TTC549 (cell line): ENCODE data around the gene EEF1A2.

ENCODE experiments used
- FAIRE-seq: peaks from 2 replicates; lab custom pipeline; 2012; peaks lifted over from hg19 to GRCh38; lab: Jason Lieb, UNC

EEF1A2 gene

GRCh38 chr20:63499338-63499969 lies 571 bp upstream of the EEF1A2 start:
- FAIRE-seq: no peak

- no peak for FAIRE-seq
Observed at GRCh38 chr20:63497946-63498935, 642 bp downstream of the EEF1A2 start.

- no peak for FAIRE-seq
Observed at GRCh38 chr20:63497138-63497945, 1.5 kb downstream of the EEF1A2 start.

- FAIRE-seq: no peak
Observed at GRCh38 chr20:63496596-63497120, 2.2 kb downstream of the EEF1A2 start.

- no peak for FAIRE-seq
Observed at GRCh38 chr20:63495741-63496595, 2.9 kb downstream of the EEF1A2 start.

- FAIRE-seq: no peak
Observed at GRCh38 chr20:63495167-63495720, 3.6 kb downstream of the EEF1A2 start.

- no peak for FAIRE-seq
Observed at GRCh38 chr20:63494420-63495166, 4.3 kb downstream of the EEF1A2 start.

- no peak for FAIRE-seq
Observed at GRCh38 chr20:63494084-63494419, 4.8 kb downstream of the EEF1A2 start.

GRCh38 chr20:63493563-63494020 lies 5.3 kb downstream of the EEF1A2 start:
- no peak for FAIRE-seq

GRCh38 chr20:63492982-63493381 lies 5.9 kb downstream of the EEF1A2 start:
- FAIRE-seq: no peak

GRCh38 chr20:63492518-63492917 lies 6.4 kb downstream of the EEF1A2 start:
- no peak for FAIRE-seq

- FAIRE-seq: no peak
Observed at GRCh38 chr20:63491635-63492230, 7.2 kb downstream of the EEF1A2 start.

GRCh38 chr20:63491078-63491477 lies 7.8 kb downstream of the EEF1A2 start:
- no peak for FAIRE-seq

GRCh38 chr20:63490416-63490815 lies 8.5 kb downstream of the EEF1A2 start:
- no peak for FAIRE-seq

- FAIRE-seq: no peak
Observed at GRCh38 chr20:63488315-63489251, 10.3 kb downstream of the EEF1A2 start.

- FAIRE-seq: no peak
Observed at GRCh38 chr20:63487781-63488241, 11.1 kb downstream of the EEF1A2 start.

GRCh38 chr20:63487116-63487764 lies 11.6 kb downstream of the EEF1A2 start:
- no peak for FAIRE-seq

- no peak for FAIRE-seq
Observed at GRCh38 chr20:63486300-63486855, 12.5 kb downstream of the EEF1A2 start.
